GM12892 (cell line): Measurements from ENCODE around the gene SCAF8.

Experiments
- POLR2A ChIP-seq: IDR thresholded peaks from 2 replicates; pipeline ENCODE4 v1.6.1; 2011; ENCODE audit warnings: low read depth, low read length, control low read depth
- POLR2AphosphoS5 ChIP-seq: IDR thresholded peaks from 2 replicates; pipeline ENCODE4 v1.6.1; 2011; ENCODE audit warnings: low read depth, low read length, control low read depth

GRCh38 chr6:154733626-154734382 is 588 bp downstream of the SCAF8 start:
- TF ChIP-seq POLR2AphosphoS5 (no peak), POLR2A (no peak; the same call in none of the 2 replicates)
